Skin of body (tissue), 3 donors: Measurements from ENCODE around the gene NT5C. TPM values are rescaled to one million over a fixed set of nuclear protein-coding genes. Genes with fewer than 3 reads are reported as not detected.

Experiments used
- DNase-seq: peaks from one replicate; lab custom pipeline; 2025; lab: John Stamatoyannopoulos, UW
- small RNA-seq: library from RNA; depleted of rRNA; stranded (forward); fragments of <200 nt; gene quantifications from one replicate; pipeline ENCODE3, GENCODE V24; 2014; ENCODE audit warnings: low replicate concordance
- total RNA-seq: library from RNA; depleted of rRNA; stranded (reverse); fragments of >200 nt; gene quantifications from one replicate; pipeline ENCODE4 v1.2.3, GENCODE V29; 2014

Gene NT5C
- total RNA-seq, 1 donor from 2014 or later, result 27.7 TPM

DNA sequence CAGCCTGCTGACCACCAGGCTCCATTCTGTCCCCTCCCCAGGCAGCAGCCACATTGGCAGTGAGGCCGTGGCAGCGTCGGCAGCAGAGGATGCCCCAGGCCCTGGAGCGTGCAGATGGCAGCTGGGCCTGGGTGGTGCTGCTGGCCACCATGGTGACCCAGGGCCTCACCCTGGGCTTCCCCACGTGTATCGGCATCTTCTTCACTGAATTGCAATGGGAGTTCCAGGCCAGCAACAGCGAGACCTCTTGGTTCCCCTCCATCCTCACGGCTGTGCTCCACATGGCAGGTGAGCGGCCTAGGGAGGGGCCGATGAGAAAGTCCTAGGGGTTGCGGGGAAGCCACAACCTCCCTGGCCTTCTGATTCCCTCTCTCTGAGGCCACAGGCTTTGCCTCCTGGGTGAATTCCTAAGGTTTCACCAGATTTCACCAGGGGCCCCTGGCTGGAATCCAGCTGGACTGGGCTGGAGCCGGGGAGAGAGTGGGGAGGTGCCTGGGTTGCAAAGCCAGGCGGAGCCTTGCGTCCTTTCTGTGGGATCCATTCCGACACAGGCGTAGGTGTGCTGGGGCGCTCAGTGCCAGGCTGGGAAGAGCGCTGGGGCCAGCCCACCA, 37.9 kb downstream of the NT5C start:
- DNase-seq, result no peak

GRCh38 chr17:75091855-75092327, 39.7 kb downstream of the NT5C start:
- no peak for DNase-seq

DNA sequence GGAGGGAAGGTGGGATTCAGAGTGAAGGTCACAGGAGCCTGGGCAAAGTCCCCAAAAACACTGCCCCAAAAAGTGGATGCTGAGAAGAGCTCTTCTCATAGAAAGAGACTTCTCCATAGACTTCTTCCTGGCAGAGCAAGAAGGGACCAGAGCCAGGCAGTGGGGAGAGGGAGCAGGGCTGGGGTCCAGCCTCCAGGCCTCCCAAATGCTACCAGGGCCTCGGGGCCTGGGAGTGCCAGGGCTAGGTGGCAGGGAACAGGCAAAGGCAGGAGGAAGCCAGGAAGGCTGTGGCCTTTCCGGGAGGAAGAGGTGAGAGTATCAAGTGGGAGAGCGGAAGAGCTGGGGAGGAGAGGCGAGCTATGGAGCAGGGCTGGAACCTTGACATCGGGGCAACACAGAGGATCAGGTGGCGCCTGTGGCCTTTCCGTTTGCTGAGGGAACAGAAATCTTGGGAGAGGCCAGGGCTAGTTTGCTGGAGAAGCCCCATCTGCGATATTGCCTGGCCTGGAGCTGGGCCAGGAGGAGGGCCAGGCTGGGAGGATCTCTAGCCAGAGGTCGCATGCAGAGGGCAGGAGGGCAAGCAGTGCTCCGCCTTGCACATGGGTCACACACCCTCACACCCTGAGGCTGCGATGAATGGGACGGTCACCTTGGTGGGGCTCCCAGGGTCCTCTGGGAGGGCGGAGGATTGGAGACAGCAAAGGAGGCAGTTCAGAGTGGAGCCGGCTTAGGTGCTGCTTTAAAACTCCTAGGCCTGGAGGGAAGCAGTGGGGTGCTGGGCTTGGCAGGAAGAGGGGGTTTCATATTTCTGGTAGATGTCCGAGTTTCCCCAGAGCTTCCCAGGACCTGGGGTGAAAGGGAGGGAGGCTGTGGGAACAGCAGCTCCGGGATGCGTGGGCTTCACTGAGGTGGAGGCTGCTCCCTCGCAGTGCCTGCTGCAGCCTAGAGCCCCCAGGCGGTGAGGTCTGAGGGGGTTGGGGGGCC, 40.4 kb downstream of the NT5C start:
- DNase-seq, result no peak

GRCh38 chr17:75088465-75089417, 42.8 kb downstream of the NT5C start:
- DNase-seq, result no peak

DNA sequence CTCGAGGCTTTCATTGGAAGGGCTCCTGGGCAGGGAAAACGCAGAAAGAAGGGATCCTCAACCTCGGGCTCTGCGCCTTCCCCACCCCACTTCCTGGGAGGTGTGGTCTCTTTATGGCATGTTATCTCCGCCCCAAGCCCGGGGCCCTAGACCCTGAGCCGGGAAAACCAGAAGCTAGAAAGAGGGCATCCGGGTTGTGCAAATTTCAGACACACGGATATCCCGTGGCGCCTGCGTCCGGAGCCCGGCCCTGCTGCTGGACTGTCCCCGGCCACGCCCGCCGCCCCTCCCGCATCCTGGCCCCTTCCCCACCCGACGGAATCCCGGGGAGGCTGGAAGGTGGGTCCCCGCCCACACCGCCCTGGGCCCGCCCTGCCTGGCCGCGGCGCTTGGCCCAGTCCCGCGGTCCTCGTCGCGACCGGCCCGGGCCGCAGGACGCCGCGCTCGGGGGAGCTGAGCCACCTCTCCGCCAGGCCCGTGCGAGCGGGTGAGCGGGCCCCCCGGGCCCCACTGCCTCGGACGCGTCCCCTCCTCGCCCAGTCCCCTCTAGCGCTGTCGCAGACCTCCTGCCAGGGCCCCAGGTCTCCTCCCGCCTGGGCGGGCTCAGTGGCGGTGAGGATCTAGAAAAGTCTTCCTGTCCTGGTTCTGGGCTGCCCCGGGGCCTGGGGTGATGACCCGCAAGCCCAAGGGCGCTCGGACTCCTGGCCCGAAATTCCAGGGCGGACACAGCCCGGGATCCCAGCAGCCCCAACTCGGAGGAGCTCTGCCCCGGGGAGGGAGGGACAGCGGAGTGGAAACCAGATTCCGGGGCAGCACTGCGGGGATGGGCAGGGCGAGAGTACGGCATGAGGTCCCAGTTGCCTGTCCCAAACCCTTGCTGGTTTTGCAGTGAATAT, 43.7 kb downstream of the NT5C start, which contains the start of gene SLC16A5:
TSS of gene SLC16A5 (plus strand) at position 397 of the 896 bp plus-strand sequence. CDS start 5,683 bp downstream, outside the sequence.
- peak; percentile 78 for DNase-seq

DNA sequence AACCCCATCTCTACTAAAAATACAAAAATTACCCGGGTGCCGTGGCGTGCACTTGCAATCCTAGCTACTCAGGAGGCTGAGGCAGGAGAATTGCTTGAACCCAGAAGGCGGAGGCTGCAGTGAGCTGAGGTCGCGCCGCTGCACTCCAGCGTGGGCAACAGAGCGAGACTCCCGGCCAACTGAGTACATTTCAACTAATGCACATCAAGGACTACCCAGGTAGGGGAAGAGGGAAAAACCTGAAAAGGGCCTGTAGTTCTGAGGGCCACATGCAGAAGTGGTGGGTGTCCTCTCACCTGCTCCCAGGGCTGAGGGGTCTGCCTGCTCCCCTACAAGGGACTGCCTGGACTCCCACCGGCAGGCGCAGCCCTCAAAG, 44.4 kb downstream of the NT5C start:
- DNase-seq, result no peak

- DNase-seq, result no peak
Measured at GRCh38 chr17:75086496-75087181, 44.9 kb downstream of the NT5C start.

- no peak for DNase-seq
Measured at GRCh38 chr17:75084039-75084660, 47.4 kb downstream of the NT5C start.

GRCh38 chr17:75082683-75083082, 48.9 kb downstream of the NT5C start:
- no peak for DNase-seq

GRCh38 chr17:75081611-75082540, 49.7 kb downstream of the NT5C start:
- DNase-seq, result no peak

Small RNAs within 50 kb of the gene (small RNA-seq; reads per million reads assigned to genes)
- gene RF00019, result not detected

Other genes starting within 250 kb of the NT5C start
- gene FADS6, start 238.1 kb downstream of the NT5C start, total RNA-seq, result 2.6 TPM
- gene USH1G, start 208.5 kb downstream of the NT5C start, total RNA-seq, result 1.1 TPM
- gene OTOP2, start 207.5 kb downstream of the NT5C start, total RNA-seq, result not detected
- not detected for gene OTOP3, start 195.8 kb downstream of the NT5C start, total RNA-seq
- 4.0 TPM for gene HID1, start 159.0 kb downstream of the NT5C start, total RNA-seq
- 3.6 TPM for gene CDR2L, start 144.1 kb downstream of the NT5C start, total RNA-seq
- gene MRPL58, start 119.1 kb downstream of the NT5C start, total RNA-seq, result 18.1 TPM
- 153 TPM for gene ATP5PD, start 84.8 kb downstream of the NT5C start, total RNA-seq
- 11.6 TPM for gene KCTD2, start 84.5 kb downstream of the NT5C start, total RNA-seq
- 8.7 TPM for gene SLC16A5, start 43.8 kb downstream of the NT5C start, total RNA-seq
- gene ARMC7, start 21.8 kb downstream of the NT5C start, total RNA-seq, result 2.1 TPM
- 27.9 TPM for gene JPT1, start 22.8 kb upstream of the NT5C start, total RNA-seq
- 103 TPM for gene SUMO2, start 51.2 kb upstream of the NT5C start, total RNA-seq
- 38.7 TPM for gene NUP85, start 73.9 kb upstream of the NT5C start, total RNA-seq
- gene GGA3, start 129.9 kb upstream of the NT5C start, total RNA-seq, result 9.9 TPM
- 39.6 TPM for gene MRPS7, start 130.1 kb upstream of the NT5C start, total RNA-seq
- 7.4 TPM for gene MIF4GD, start 139.5 kb upstream of the NT5C start, total RNA-seq
- 4.0 TPM for gene SLC25A19, start 157.7 kb upstream of the NT5C start, total RNA-seq